DMS53 (cell line): ENCODE measurements around the gene PGF.

ENCODE experiments used
- DNase-seq: peaks from one replicate; lab custom pipeline; 2025; lab: John Stamatoyannopoulos, UW

PGF gene

GRCh38 chr14:74919421-74920165 is 35.8 kb downstream of the PGF start:
- no peak for DNase-seq

GRCh38 chr14:74918380-74918779 is 37.0 kb downstream of the PGF start:
- DNase-seq: no peak

GRCh38 chr14:74917646-74918081 is 37.7 kb downstream of the PGF start:
- no peak for DNase-seq

DNA sequence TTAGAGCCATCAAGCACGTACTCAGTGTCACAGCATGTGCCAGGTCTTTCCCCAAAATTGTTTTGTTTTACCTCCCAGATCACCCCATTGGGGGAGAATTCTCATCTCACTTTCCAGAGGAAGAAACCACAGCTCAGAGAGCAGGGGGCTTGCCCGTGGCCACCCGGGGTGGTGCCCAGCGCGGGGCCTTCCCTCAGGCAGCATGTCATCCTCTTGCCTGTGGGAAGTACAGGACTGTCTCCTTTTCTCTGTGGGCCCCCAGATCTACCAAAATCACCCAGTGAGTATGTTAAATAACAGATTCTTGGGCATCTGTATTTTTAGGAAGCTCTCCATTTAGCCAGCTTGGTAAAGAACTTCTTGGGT is 38.2 kb downstream of the PGF start:
- no peak for DNase-seq

DNA sequence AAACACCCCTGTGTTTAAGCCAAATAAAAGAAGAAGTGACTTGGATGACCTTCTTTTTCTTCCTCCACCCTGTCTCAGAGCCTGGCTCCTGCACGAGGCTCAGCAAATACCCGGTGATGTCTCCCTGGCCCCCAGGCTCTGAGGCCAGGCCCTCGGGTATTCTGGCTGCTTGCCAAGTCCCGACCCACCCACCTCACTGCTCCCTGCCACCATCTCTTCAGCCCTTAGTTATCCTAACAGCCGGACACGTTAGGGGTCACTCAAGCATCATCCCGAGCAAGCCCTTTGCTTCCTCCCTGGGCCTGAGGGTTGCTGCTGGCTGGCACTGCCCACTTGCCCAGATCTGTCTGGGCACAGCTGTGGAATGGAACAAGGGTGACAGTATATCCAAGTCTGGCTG is 39.6 kb downstream of the PGF start:
- DNase-seq: no peak

- DNase-seq: no peak
Measured at GRCh38 chr14:74915426-74915825, 40.0 kb downstream of the PGF start.

DNA sequence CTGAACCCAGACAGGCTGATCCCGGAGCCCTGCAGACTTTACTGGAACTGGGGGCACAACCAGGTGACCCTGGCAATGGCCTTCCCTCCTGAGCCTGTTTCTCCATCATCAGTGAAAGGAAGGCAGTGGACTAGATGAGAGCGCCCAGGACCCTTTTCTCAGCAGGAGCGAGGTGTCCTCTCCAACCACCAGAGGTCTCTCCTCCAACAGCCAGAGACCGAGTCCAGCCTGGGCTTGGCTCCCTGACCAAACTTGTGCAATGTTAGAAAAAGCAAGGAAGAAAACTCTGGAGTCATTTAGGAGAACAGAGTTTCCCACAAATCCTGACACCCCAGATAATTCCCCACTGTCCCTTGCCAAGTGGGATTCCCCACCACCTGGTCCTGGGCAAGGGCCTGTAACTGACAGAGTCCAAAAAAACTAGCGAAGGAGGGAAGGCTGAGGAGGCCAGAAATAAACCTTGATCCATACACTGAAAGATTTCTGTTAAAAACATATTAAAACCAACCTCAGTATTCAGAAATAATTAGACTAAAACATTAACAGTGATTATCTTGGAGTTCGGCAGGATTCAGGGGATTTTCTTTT is 41.3 kb downstream of the PGF start:
- DNase-seq: peak; percentile 64

- no peak for DNase-seq
Measured at GRCh38 chr14:74913393-74913910, 41.9 kb downstream of the PGF start.

DNA sequence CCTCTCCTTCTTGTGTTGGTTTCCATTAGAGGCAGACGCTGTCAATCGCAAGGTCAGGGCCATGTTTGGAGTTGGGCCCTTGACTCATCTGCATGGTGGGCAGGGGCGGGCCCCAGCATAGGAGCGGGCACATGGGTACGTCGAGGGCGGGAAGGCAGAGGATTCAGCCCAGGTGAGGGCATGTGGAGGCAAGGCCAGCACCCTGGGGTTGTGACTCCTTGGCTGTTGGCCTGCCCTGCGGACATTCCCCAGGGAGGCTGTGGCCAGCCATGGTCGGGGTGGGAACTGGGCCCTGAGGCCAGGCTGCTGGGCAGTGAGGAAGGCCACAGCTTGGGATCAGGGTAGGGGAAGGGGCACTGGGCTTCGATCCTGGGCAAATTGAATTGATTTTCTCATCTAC is 42.6 kb downstream of the PGF start:
- no peak for DNase-seq

DNA sequence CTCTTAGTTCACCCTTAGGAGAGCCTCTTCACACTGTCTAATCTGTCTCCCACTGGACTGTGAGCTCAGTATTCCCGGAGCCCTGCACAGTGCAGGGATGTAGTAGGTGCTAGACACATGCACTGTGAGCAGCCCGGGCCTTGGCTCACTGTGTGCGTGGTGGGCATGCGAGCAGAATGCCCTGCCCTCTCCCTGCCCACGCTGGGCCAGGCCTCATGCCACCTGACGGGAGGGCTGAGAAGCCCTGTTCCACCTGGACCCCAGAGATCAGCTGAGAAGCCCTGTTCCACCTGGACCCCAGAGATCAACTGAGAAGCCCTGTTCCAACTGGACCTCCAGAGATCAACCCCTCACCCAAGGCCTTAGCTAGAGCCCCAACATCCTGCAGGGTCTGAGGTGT is 43.3 kb downstream of the PGF start:
- no peak for DNase-seq

GRCh38 chr14:74911704-74912103 is 43.7 kb downstream of the PGF start:
- DNase-seq: no peak

- no peak for DNase-seq
Measured at GRCh38 chr14:74911221-74911620, 44.2 kb downstream of the PGF start.

DNA sequence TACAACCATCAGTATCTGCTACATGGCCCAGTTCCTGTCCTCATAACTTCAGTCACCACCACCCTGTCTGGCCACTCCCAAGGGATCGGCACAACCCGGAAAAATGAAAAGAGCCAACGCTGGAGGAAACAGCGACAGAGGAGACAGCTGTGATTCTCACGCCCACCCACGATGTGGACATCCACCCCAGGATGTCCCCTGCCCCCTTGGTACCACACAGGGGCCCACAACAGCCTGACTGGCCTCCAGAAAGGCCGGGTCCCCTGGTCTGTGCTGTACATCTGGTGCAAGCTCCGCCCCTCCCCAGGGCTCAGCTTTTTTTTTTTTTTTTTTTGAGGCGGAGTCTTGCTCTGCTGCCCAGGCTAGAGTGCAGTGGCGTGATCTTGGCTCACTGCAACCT is 44.8 kb downstream of the PGF start:
- no peak for DNase-seq

- no peak for DNase-seq
Measured at GRCh38 chr14:74909911-74910310, 45.5 kb downstream of the PGF start.

DNA sequence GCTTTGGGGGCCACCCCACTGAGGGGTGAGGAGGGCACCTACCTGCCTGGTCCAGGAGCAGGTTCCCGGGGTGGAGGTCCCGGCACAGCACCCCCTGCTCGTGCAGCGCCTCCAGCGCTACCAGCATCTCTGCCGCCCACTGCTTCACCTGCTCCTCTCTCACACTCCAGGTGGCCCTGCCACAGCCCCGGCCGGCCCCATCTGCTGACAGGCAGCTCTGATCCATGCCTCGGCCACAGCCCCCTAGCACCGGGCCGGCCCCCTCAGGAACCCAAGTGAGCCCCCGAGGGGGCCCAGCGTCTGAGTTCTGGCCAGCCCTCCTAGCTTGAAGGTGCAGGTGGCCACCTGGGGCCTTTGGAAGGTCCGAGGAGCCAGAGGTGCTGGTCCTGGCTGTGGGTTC is 45.9 kb downstream of the PGF start:
- no peak for DNase-seq

GRCh38 chr14:74908861-74909341 is 46.5 kb downstream of the PGF start:
- no peak for DNase-seq

GRCh38 chr14:74907744-74908143 is 47.7 kb downstream of the PGF start:
- no peak for DNase-seq

GRCh38 chr14:74906925-74907521 is 48.4 kb downstream of the PGF start:
- peak; percentile 21 for DNase-seq

DNA sequence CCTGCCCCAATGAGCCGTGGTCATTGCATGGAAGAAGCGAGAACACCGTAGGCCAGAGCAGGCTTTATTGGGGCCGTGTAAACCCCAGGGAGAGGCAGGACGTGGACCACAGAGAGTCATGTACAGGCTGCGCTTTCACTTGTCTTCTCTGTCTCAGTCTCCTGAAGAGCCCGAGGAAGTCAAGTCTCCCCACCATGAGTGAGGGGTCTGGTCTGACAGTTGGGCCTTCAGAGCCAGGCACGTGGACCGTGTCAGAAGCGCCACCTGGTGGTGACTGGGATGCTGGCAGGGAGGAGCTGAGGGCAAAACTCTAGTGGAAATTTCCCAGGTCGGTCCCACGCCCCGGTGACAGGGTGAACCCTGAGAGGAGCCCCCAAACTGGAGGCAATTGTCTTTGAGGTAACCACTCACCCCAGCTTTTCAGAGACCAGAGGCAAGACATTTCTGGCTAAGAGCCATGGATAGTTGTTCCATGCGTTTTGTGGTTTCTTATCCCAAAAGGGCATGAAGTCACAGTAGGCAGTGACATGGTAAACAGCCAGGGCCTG is 49.7 kb downstream of the PGF start:
- DNase-seq: peak; percentile 61

- DNase-seq: no peak
Measured at GRCh38 chr14:74904635-74905503, 50.5 kb downstream of the PGF start.

- DNase-seq: no peak
Measured at GRCh38 chr14:74902941-74903705, 52.3 kb downstream of the PGF start.
